Measurements from ENCODE around the gene DBP. TPM values are rescaled to one million over a fixed set of nuclear protein-coding genes. Genes with fewer than 3 reads are reported as not detected.

Gene DBP
- polyA plus RNA-seq, 3 donors = 12.8 to 22.3 (median 17.5) TPM

DNA sequence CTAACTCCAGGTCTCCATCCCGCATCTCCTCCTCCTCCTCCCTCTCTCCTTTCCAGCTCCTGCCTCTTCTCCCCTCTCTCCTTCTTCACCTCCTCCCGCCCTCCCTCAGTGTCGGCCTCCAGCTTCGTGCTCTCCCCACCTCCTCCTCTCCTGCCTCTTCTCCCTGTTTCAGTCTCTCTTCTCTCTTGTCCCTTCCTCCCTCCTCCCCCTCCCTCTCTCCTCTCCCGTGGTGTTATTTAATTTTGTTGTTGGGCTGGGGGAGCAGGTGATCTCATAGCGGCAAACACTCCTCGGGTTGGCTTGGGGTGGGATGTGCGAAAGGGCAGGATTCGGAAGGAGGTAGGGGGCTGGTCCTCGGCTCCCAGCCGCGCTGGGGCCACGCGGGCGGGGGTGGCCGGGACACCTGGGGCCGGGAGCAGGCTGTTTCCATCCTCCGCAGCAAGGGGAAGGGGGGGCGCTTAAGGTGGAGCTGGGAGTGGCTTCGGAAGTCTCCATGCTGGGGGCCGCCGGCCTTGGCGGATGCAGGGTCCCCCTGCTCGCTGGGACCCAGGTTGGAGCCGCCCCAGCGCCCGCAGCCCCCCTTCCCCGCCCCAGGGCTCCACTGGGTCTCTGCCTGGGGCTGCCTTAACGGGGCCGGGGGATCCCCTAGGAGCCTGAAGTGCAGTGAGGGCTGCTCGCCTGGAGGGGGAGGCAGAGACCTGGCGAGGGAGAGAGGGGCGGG, 9.0 kb upstream of the DBP start, which contains the start of gene CA11:
TSS of gene CA11 (minus strand) at position 187 of the 721 bp plus-strand sequence. CDS start 555 bp downstream, outside the sequence.
- H3K36me3 ChIP-seq (replicated peaks in 1 of 2; ENCODE audit: control insufficient read depth in 1 of 2, insufficient read depth in 2 of 2, low read length in 2 of 2) = no peaks in the 10 kb centered on the region
- Mint-ChIP-seq H3K36me3 (peaks cover 0 to 6% of the 10 kb centered on the region in 2 donors), H3K27ac (peak within 1 kb of the TSS; percentile 15 to 80 (median 66)), H3K4me3 (peak within 1 kb of the TSS; percentile 76 to 94), H3K9me3 (peaks cover 0 to 3% (median 0%) of the 10 kb centered on the region in 7 donors), H3K27me3 (ENCODE audit: low read depth in 3 of 3) (peaks cover 11 to 28% (median 25%) of the 10 kb centered on the region in 3 donors), H3K4me1 (peaks cover 44% of the 10 kb centered on the region)
- intact Hi-C loops (cut with micrococcal nuclease) = loop anchor here (1.0 to 10.0 kb wide), 6 partner anchors 29 to 191 kb away; partner anchors contain the start of genes HSD17B14 (in 2 of the 2) and MAMSTR (in 1 of the 2)
- peaks cover 0 to 10% of the 10 kb centered on the region in 2 donors for H3K27me3 ChIP-seq (ENCODE audit: control insufficient read depth in 2 of 2, insufficient read depth in 2 of 2, low read length in 2 of 2)
- TF ChIP-seq, protein P1, sequence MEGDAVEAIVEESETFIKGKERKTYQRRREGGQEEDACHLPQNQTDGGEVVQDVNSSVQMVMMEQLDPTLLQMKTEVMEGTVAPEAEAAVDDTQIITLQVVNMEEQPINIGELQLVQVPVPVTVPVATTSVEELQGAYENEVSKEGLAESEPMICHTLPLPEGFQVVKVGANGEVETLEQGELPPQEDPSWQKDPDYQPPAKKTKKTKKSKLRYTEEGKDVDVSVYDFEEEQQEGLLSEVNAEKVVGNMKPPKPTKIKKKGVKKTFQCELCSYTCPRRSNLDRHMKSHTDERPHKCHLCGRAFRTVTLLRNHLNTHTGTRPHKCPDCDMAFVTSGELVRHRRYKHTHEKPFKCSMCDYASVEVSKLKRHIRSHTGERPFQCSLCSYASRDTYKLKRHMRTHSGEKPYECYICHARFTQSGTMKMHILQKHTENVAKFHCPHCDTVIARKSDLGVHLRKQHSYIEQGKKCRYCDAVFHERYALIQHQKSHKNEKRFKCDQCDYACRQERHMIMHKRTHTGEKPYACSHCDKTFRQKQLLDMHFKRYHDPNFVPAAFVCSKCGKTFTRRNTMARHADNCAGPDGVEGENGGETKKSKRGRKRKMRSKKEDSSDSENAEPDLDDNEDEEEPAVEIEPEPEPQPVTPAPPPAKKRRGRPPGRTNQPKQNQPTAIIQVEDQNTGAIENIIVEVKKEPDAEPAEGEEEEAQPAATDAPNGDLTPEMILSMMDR (IDR thresholded peaks at IDR 0.05) = peak; percentile 88
- peak; percentile 73 to 83 (median 83) for DNase-seq
- H2AFZ ChIP-seq (ENCODE audit: insufficient read depth, low read depth, low read length, poor library complexity, severe bottlenecking) = peak within 1 kb of the TSS; percentile 83
- peak within 1 kb of the TSS; percentile 33 to 75 (median 37) for H3K4me3 ChIP-seq (replicated peaks in 1 of 3; ENCODE audit: low read depth in 2 of 3, low read length in 3 of 3)
- under 1% methylated on average over 21 of the region's 33 CpGs for WGBS (ENCODE audit: insufficient coverage)
- no peaks in the 10 kb centered on the region for H3K79me2 ChIP-seq (ENCODE audit: insufficient read depth, low read length)
- H3K9ac ChIP-seq (ENCODE audit: insufficient read depth, low read length, poor library complexity, severe bottlenecking) = peak within 1 kb of the TSS; percentile 33
- peak within 1 kb of the TSS; percentile 91 for H3K4me2 ChIP-seq (replicated peaks; ENCODE audit: extremely low read depth, low read length, poor library complexity, severe bottlenecking)
- no peaks in the 10 kb centered on the region for H4K20me1 ChIP-seq (ENCODE audit: insufficient read depth, low read length)
- H3K4me1 ChIP-seq (ENCODE audit: control insufficient read depth in 1 of 2, insufficient read depth in 2 of 2, low read length in 2 of 2) = peaks cover 30 to 44% of the 10 kb centered on the region in 2 donors
- no peak within 1 kb of the TSS for H3K27ac ChIP-seq (ENCODE audit: low read depth in 1 of 2, low read length in 2 of 2)
- no peaks in the 10 kb centered on the region for H3K9me3 ChIP-seq (replicated peaks in 1 of 2; ENCODE audit: control insufficient read depth in 1 of 2, insufficient read depth in 1 of 2, low read length in 2 of 2)

DNA sequence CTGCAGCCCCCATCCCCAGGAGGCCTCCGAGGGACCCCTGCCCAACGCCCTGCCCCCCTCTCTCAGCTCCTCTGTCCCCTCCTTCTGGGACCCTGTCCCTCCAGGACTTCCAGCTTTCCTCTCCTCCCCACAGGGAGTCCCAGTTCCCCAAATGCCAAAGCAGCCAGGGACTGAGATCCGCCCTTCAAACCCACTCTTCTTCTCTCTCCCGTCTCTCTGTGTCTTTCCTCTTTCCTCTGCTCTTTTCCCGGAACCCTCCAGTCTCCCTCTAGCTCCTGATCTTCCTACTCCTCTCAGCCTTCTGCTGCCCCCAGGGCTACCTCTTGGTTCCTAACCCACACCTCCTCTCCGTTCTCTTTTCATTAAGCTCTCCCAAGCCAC, 8.4 kb upstream of the DBP start:
- H3K4me1 ChIP-seq (ENCODE audit: control insufficient read depth in 1 of 2, insufficient read depth in 2 of 2, low read length in 2 of 2) = peaks cover 30 to 44% of the 10 kb centered on the region in 2 donors
- H3K4me1 Mint-ChIP-seq = peaks cover 44% of the 10 kb centered on the region
- H3K4me2 ChIP-seq (replicated peaks; ENCODE audit: extremely low read depth, low read length, poor library complexity, severe bottlenecking) = peak overlapping the region; percentile 91
- peaks cover 0 to 10% of the 10 kb centered on the region in 2 donors for H3K27me3 ChIP-seq (ENCODE audit: control insufficient read depth in 2 of 2, insufficient read depth in 2 of 2, low read length in 2 of 2)
- intact Hi-C loops (cut with micrococcal nuclease) = loop anchor here (5.0 to 10.0 kb wide), 5 partner anchors 69 to 192 kb away; partner anchors contain the start of genes HSD17B14 (in 2 of the 2) and MAMSTR (in 1 of the 2)
- H3K4me3 ChIP-seq (replicated peaks in 1 of 3; ENCODE audit: low read depth in 2 of 3, low read length in 3 of 3) = peak overlapping the region; percentile 33 to 75 (median 37)
- no peak overlapping the region for H3K9ac ChIP-seq (ENCODE audit: insufficient read depth, low read length, poor library complexity, severe bottlenecking)
- peaks cover 0 to 3% (median 0%) of the 10 kb centered on the region in 7 donors for H3K9me3 Mint-ChIP-seq
- no peaks in the 10 kb centered on the region for H3K9me3 ChIP-seq (replicated peaks in 1 of 2; ENCODE audit: control insufficient read depth in 1 of 2, insufficient read depth in 1 of 2, low read length in 2 of 2)
- H4K20me1 ChIP-seq (ENCODE audit: insufficient read depth, low read length) = no peaks in the 10 kb centered on the region
- no peak overlapping the region for H3K27ac ChIP-seq (ENCODE audit: low read depth in 1 of 2, low read length in 2 of 2)
- peaks cover 11 to 28% (median 28%) of the 10 kb centered on the region in 3 donors for H3K27me3 Mint-ChIP-seq (ENCODE audit: low read depth in 3 of 3)
- H3K27ac Mint-ChIP-seq = peak overlapping the region in 5 of 7 donors; percentile 61 to 80 (median 66)
- 0% methylated on average over 6 of the region's 6 CpGs for WGBS (ENCODE audit: insufficient coverage)
- peak overlapping the region; percentile 76 to 94 for H3K4me3 Mint-ChIP-seq
- peak in 1 of 3 donors; percentile 21 for DNase-seq
- H3K79me2 ChIP-seq (ENCODE audit: insufficient read depth, low read length) = no peaks in the 10 kb centered on the region
- peaks cover 0 to 6% of the 10 kb centered on the region in 2 donors for H3K36me3 Mint-ChIP-seq
- TF ChIP-seq, protein P1 (IDR thresholded peaks at IDR 0.05) = no peak
- H2AFZ ChIP-seq (ENCODE audit: insufficient read depth, low read depth, low read length, poor library complexity, severe bottlenecking) = peak overlapping the region; percentile 83
- no peaks in the 10 kb centered on the region for H3K36me3 ChIP-seq (replicated peaks in 1 of 2; ENCODE audit: control insufficient read depth in 1 of 2, insufficient read depth in 2 of 2, low read length in 2 of 2)

All from CD14-positive monocyte (primary cell).